ENCODE results near the gene DMD. TPM values are rescaled to one million over a fixed set of nuclear protein-coding genes. Genes with fewer than 3 reads are reported as not detected.

Gene DMD
- polyA plus RNA-seq, 3 donors, result 0.23 TPM; not detected in 2

DNA sequence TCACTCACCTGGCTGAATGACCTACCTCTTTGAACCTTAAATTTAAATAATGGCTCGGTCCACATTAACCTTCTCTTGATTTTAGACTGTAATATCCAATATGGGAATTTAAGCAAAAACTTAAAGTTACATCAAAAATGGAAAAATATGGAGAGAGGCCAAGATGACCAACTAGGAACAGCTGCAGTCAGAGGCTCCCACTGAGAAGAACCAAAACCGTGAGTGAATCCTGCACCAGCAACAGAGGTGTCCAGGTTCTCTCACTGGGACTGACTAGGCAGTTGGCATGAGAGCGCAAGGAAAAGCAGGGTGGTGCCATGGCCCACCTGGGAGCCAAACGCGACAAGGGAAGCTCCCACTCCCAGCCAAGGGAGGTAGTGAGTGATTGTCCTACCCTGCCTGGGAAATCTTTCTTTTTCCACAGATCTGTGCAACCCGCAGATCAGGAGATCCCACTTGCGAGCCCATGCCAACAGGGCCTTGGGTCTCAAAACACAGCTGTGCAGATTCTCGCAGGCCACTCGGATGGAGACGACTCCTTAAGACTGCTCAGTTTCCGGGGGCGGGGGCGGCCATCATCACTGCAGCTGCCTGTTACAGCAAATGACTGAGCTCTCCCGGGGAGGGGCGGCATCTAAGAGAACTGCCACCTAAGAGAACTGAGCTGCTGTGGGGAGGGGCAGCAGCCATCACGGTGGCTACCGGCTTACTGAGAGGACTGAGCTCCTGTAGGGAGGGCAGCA lies 343.4 kb downstream of the DMD start:
- Histone ChIP-seq H2AFZ (ENCODE audit: insufficient read depth, low read depth, low read length, poor library complexity, severe bottlenecking) (no peak overlapping the region), H3K36me3 (replicated peaks in 1 of 2; ENCODE audit: control insufficient read depth in 1 of 2, insufficient read depth in 2 of 2, low read length in 2 of 2) (no peaks in the 10 kb centered on the region), H3K27ac (ENCODE audit: low read depth in 1 of 2, low read length in 2 of 2) (no peak overlapping the region), H3K4me1 (ENCODE audit: control insufficient read depth in 1 of 2, insufficient read depth in 2 of 2, low read length in 2 of 2) (no peaks in the 10 kb centered on the region), H3K27me3 (ENCODE audit: control insufficient read depth in 2 of 2, insufficient read depth in 2 of 2, low read length in 2 of 2) (no peaks in the 10 kb centered on the region), H3K9me3 (replicated peaks in 1 of 2; ENCODE audit: control insufficient read depth in 1 of 2, insufficient read depth in 1 of 2, low read length in 2 of 2) (peaks cover 0 to 8% of the 10 kb centered on the region in 2 donors), H3K4me2 (replicated peaks; ENCODE audit: extremely low read depth, low read length, poor library complexity, severe bottlenecking) (no peak overlapping the region), H3K79me2 (ENCODE audit: insufficient read depth, low read length) (no peaks in the 10 kb centered on the region), H3K9ac (ENCODE audit: insufficient read depth, low read length, poor library complexity, severe bottlenecking) (no peak overlapping the region), H3K4me3 (replicated peaks in 1 of 3; ENCODE audit: low read depth in 2 of 3, low read length in 3 of 3) (no peak overlapping the region), H4K20me1 (ENCODE audit: insufficient read depth, low read length) (no peaks in the 10 kb centered on the region)
- WGBS (ENCODE audit: insufficient coverage), result 83% methylated on average over 2 of the region's 17 CpGs
- no peak overlapping the region for H3K4me3 Mint-ChIP-seq
- H3K9me3 Mint-ChIP-seq, result peaks cover 0 to 7% (median 2%) of the 10 kb centered on the region in 7 donors
- DNase-seq, result no peak
- intact Hi-C loops (cut with micrococcal nuclease), result no loop called here
- H3K36me3 Mint-ChIP-seq, result no peaks in the 10 kb centered on the region
- H3K4me1 Mint-ChIP-seq, result no peaks in the 10 kb centered on the region
- TF ChIP-seq, protein P1, sequence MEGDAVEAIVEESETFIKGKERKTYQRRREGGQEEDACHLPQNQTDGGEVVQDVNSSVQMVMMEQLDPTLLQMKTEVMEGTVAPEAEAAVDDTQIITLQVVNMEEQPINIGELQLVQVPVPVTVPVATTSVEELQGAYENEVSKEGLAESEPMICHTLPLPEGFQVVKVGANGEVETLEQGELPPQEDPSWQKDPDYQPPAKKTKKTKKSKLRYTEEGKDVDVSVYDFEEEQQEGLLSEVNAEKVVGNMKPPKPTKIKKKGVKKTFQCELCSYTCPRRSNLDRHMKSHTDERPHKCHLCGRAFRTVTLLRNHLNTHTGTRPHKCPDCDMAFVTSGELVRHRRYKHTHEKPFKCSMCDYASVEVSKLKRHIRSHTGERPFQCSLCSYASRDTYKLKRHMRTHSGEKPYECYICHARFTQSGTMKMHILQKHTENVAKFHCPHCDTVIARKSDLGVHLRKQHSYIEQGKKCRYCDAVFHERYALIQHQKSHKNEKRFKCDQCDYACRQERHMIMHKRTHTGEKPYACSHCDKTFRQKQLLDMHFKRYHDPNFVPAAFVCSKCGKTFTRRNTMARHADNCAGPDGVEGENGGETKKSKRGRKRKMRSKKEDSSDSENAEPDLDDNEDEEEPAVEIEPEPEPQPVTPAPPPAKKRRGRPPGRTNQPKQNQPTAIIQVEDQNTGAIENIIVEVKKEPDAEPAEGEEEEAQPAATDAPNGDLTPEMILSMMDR (IDR thresholded peaks at IDR 0.05), result no peak
- H3K27me3 Mint-ChIP-seq (ENCODE audit: low read depth in 3 of 3), result peaks cover 0 to 5% (median 0%) of the 10 kb centered on the region in 3 donors
- H3K27ac Mint-ChIP-seq, result no peak overlapping the region

DNA sequence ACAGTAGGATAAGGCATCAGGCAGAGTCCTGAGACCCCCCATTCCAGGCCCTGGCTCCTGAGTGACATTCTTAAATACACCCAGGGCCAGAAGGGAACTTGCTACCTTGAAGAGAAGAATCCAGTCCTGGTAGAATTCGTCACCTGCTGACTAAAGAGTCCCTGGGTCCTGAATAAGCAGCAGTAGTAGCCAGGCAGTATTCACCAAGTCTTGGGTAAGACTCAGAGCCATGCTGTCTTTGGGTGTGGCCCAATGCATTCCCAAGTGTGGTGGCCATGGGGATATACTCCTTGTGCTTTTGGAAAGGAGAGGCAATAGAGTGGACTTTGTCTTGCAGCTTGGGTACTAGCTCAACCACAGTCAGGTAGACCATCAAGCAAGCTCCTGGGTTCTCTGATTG lies 359.1 kb downstream of the DMD start:
- H3K9me3 Mint-ChIP-seq, result peaks cover 0 to 9% (median 2%) of the 10 kb centered on the region in 7 donors
- H3K27me3 ChIP-seq (ENCODE audit: control insufficient read depth in 2 of 2, insufficient read depth in 2 of 2, low read length in 2 of 2), result no peaks in the 10 kb centered on the region
- no peak for DNase-seq
- no peak overlapping the region for H3K4me3 Mint-ChIP-seq
- intact Hi-C loops (cut with micrococcal nuclease), result no loop called here
- no peak overlapping the region for H2AFZ ChIP-seq (ENCODE audit: insufficient read depth, low read depth, low read length, poor library complexity, severe bottlenecking)
- H3K9ac ChIP-seq (ENCODE audit: insufficient read depth, low read length, poor library complexity, severe bottlenecking), result no peak overlapping the region
- H3K79me2 ChIP-seq (ENCODE audit: insufficient read depth, low read length), result no peaks in the 10 kb centered on the region
- H3K9me3 ChIP-seq (replicated peaks in 1 of 2; ENCODE audit: control insufficient read depth in 1 of 2, insufficient read depth in 1 of 2, low read length in 2 of 2), result peaks cover 5 to 10% of the 10 kb centered on the region in 2 donors
- no peak overlapping the region for H3K27ac ChIP-seq (ENCODE audit: low read depth in 1 of 2, low read length in 2 of 2)
- H3K4me2 ChIP-seq (replicated peaks; ENCODE audit: extremely low read depth, low read length, poor library complexity, severe bottlenecking), result no peak overlapping the region
- TF ChIP-seq, protein P1 (IDR thresholded peaks at IDR 0.05), result no peak
- no peak overlapping the region for H3K27ac Mint-ChIP-seq
- no peaks in the 10 kb centered on the region for H3K4me1 ChIP-seq (ENCODE audit: control insufficient read depth in 1 of 2, insufficient read depth in 2 of 2, low read length in 2 of 2)
- no peaks in the 10 kb centered on the region for H3K4me1 Mint-ChIP-seq
- H3K36me3 Mint-ChIP-seq, result no peaks in the 10 kb centered on the region
- H3K27me3 Mint-ChIP-seq (ENCODE audit: low read depth in 3 of 3), result no peaks in the 10 kb centered on the region
- no peaks in the 10 kb centered on the region for H4K20me1 ChIP-seq (ENCODE audit: insufficient read depth, low read length)
- 60% methylated on average over 1 of the region's 1 CpG for WGBS (ENCODE audit: insufficient coverage)
- H3K4me3 ChIP-seq (replicated peaks in 1 of 3; ENCODE audit: low read depth in 2 of 3, low read length in 3 of 3), result no peak overlapping the region
- no peaks in the 10 kb centered on the region for H3K36me3 ChIP-seq (replicated peaks in 1 of 2; ENCODE audit: control insufficient read depth in 1 of 2, insufficient read depth in 2 of 2, low read length in 2 of 2)

All from CD14-positive monocyte (primary cell).